Frontal cortex (tissue), 4 donors: ENCODE measurements around the gene ADAMTS17. TPM values are rescaled to one million over a fixed set of nuclear protein-coding genes. Genes with fewer than 3 reads are reported as not detected.

ENCODE experiments used
- DNase-seq, 2 donors: peaks; one replicate each; pipeline ENCODE4 v3.0.0; 2012; ENCODE audit warnings: low spot score in 2 of 2
- FAIRE-seq: peaks from 2 replicates; lab custom pipeline; 2012; peaks lifted over from hg19 to GRCh38; lab: Jason Lieb, UNC
- total RNA-seq: library from RNA; depleted of rRNA; stranded (reverse); fragments of >200 nt; gene quantifications from one replicate; pipeline ENCODE4 v1.2.3, GENCODE V29; 2014
- donor health status: control.
- donor health status: control.
- donor health status: control.

ADAMTS17 gene
- total RNA-seq, 1 donor from 2014 or later, result 9.4 TPM

- no peak for DNase-seq
- no peak for FAIRE-seq
Observed at GRCh38 chr15:100120111-100120510, 221.7 kb downstream of the ADAMTS17 start.

GRCh38 chr15:100118546-100118945 is 223.2 kb downstream of the ADAMTS17 start:
- DNase-seq (no peak), FAIRE-seq (no peak)

- FAIRE-seq (no peak), DNase-seq (no peak)
Observed at GRCh38 chr15:100116416-100117190, 225.2 kb downstream of the ADAMTS17 start.

- DNase-seq, result no peak
- FAIRE-seq, result no peak
Observed at GRCh38 chr15:100115711-100116090, 226.1 kb downstream of the ADAMTS17 start.

- no peak for FAIRE-seq
- no peak for DNase-seq
Observed at GRCh38 chr15:100115066-100115710, 226.6 kb downstream of the ADAMTS17 start.

GRCh38 chr15:100114571-100114970 is 227.2 kb downstream of the ADAMTS17 start:
- FAIRE-seq, result no peak
- no peak for DNase-seq

- FAIRE-seq (no peak), DNase-seq (peak; percentile 44 to 71)
Observed at GRCh38 chr15:100114100-100114499, 227.7 kb downstream of the ADAMTS17 start.

- no peak for DNase-seq
- FAIRE-seq, result no peak
Observed at GRCh38 chr15:100113351-100114080, 228.3 kb downstream of the ADAMTS17 start.

GRCh38 chr15:100112636-100113305 is 229.0 kb downstream of the ADAMTS17 start:
- FAIRE-seq, result no peak
- DNase-seq, result no peak

- no peak for FAIRE-seq
Observed at GRCh38 chr15:100112061-100112420, 229.7 kb downstream of the ADAMTS17 start.

GRCh38 chr15:100111125-100112060 is 230.4 kb downstream of the ADAMTS17 start:
- FAIRE-seq (no peak), DNase-seq (peak in 1 of 2 donors; percentile 47)

More at GRCh38 chr15:100112061-100112420, 229.7 kb downstream of the ADAMTS17 start:
- DNase-seq, result no peak

- DNase-seq (no peak), FAIRE-seq (no peak)
Observed at GRCh38 chr15:100109486-100110035, 232.2 kb downstream of the ADAMTS17 start.

- DNase-seq (no peak), FAIRE-seq (no peak)
Observed at GRCh38 chr15:100108846-100109245, 232.9 kb downstream of the ADAMTS17 start.

- no peak for FAIRE-seq
- no peak for DNase-seq
Observed at GRCh38 chr15:100108346-100108745, 233.4 kb downstream of the ADAMTS17 start.

GRCh38 chr15:100107606-100108225 is 234.1 kb downstream of the ADAMTS17 start:
- DNase-seq, result no peak
- FAIRE-seq, result no peak

GRCh38 chr15:100107151-100107550 is 234.6 kb downstream of the ADAMTS17 start:
- FAIRE-seq (no peak), DNase-seq (no peak)

GRCh38 chr15:100106732-100107131 is 235.0 kb downstream of the ADAMTS17 start:
- no peak for FAIRE-seq
- no peak for DNase-seq

GRCh38 chr15:100105101-100105500 is 236.7 kb downstream of the ADAMTS17 start:
- DNase-seq, result no peak
- FAIRE-seq, result no peak
